Caki2 (cell line): ENCODE results near the gene MT1H. TPM values are rescaled to one million over a fixed set of nuclear protein-coding genes. Genes with fewer than 3 reads are reported as not detected.
"Not testable (repeated sequence)": the region's sequence is repeated elsewhere in the genome, so short reads cannot be mapped to it uniquely, and the experiment has no call there.

Experiments
- DNase-seq: peaks from one replicate; pipeline ENCODE4 v3.0.0-alpha.2; 2015; ENCODE audit warnings: low read depth
- in situ Hi-C: cut with HindIII; loops from 2 replicates; pipeline ENCODE4 v1.10.0; 2016; ENCODE audit warnings: low sequenced_read_pairs, low pct_unique_long_range_greater_than_20kb, mixed read lengths
- total RNA-seq: library from RNA; depleted of rRNA; stranded (reverse); fragments of >200 nt; shearing (Covaris generic); gene quantifications from 2 replicates; pipeline ENCODE4 v1.2.3, GENCODE V29; 2014; ENCODE audit warnings: low replicate concordance; rRNA removed

MT1H gene
- total RNA-seq, 1 experiment from 2014 or later: not detected

- in situ Hi-C loops: no loop called here
Measured at GRCh38 chr16:56702836-56703235, 33.2 kb downstream of the MT1H start.

DNA sequence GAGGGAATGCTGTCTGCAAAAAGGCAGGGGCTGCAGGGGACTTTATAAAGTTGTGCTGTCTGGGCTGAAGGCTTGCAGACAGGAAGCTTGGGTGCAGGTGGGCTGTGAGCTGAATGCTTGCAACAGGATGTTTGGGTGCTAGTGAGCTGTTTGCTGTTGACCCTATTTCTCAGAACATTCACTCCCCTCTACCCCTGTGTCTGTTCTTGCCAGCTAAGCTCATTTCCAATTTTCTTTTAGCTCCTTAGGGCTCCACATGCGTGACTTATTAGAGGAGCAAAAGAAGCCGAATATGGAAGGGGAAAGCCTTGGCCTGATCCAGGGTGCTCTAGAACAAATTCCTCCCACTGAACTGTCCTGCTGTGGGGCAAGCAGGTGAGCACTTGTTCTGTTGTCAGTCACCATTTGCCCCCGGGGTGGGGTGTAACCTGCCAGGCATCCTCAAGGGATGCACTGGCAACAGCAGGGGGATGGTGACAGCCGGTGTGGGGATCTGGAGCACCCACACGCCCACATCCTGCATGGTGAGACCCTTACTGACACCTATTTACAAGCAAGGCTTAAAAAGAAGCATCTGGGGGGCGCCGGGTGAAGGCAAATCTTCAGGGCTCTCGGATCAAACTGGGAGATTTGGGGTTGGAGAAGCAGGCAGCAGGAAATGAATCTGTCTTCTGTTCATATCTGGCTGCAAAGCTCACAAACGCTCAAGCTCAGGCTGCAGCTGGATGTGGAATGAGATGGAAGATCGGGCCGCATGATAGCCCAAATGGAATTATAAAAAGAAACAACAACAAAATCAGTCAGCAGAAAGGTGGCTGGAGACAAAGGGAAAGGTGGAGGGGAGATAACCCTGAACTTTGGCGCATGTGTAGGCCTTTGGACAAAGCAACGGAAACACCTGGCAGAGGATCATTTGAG lies 39.2 kb downstream of the MT1H start:
- no peak for DNase-seq
- in situ Hi-C loops: no loop called here

More at GRCh38 chr16:56702836-56703235, 33.2 kb downstream of the MT1H start:
- no peak for DNase-seq

- in situ Hi-C loops: no loop called here
- no peak for DNase-seq
Measured at GRCh38 chr16:56709443-56710040, 39.9 kb downstream of the MT1H start.

DNA sequence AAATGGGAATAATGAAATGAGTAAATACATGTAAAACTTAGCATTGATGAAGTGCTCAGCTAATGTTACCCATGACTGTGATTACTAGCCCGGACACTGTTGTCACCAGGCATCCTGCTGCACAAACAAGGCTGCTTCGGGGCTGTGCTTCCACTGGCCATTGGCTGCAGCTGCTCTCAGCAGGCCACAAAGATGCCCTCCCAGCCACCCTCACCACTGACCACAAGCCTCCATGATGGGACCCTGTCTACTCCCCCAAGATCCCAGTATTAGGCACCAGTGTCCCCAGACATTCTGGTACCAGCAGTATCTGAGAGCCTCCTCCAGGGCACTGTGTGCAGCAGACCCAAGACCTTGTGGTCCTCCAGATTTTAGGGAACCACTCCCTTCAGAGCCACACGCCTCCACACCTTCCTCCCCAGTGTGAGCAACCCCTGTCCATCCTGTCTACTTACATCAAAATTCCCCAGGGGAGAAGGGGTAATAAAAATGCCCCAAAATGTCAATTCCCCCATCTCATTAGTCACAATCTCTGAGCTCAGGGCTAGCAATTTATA lies 40.6 kb downstream of the MT1H start:
- in situ Hi-C loops: no loop called here
- DNase-seq: no peak

DNA sequence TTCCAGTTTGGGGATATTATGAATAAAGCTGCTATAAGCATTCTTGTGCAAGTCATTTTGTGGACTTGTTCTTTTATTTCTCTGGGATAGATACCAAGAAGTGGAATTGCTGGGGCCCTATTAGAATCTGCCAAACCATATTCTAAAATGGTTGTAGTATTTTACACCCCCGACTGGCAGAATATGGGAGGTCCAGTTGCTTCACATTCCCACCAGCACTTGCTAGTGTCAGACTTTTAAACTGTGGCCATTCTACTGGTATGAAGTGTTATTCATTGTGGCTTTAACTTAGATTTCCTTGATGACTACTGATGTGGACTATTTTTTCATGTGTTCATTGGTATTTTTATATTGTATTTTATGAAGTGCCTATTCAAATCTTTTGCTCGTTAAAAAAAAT lies 42.2 kb downstream of the MT1H start:
- in situ Hi-C loops: no loop called here

GRCh38 chr16:56713794-56714193 lies 44.2 kb downstream of the MT1H start:
- in situ Hi-C loops: no loop called here
- no peak for DNase-seq

More for the DNA sequence above, 42.2 kb downstream of the MT1H start:
- DNase-seq: no peak

DNA sequence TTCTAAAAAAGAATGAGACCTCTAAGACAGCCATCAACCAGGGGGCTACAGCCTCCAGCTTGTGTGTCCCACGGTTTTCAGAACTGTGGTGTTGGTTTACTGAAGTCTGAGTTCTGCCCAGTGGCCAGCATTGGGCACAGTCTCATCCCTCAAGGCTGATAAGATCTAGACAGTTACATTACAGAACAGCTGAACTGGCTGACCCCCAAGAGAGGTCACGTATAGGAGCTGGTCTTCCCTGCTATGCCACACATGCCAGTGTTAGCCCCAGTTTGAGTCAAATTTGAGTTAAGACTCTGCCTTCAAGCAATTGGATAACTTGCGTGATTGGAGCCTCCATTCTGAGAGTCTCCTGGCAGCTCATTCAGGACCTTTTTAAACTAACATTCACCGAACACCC lies 45.5 kb downstream of the MT1H start:
- DNase-seq: no peak
- in situ Hi-C loops: no loop called here

- in situ Hi-C loops: no loop called here
- DNase-seq: no peak
Measured at GRCh38 chr16:56716761-56717160, 47.1 kb downstream of the MT1H start.

GRCh38 chr16:56717532-56717931 lies 47.9 kb downstream of the MT1H start:
- DNase-seq: peak; percentile 10
- in situ Hi-C loops: not testable (repeated sequence)

Other genes with a start within 250 kb of the MT1H start
- 109 TPM in 2 replicates for gene AMFR, start 244.3 kb upstream of the MT1H start, total RNA-seq
- gene NUDT21, start 218.5 kb upstream of the MT1H start, total RNA-seq: 68.5 and 95.5 TPM in 2 replicates
- 38.4 and 58.4 TPM in 2 replicates for gene OGFOD1, start 218.3 kb upstream of the MT1H start, total RNA-seq
- gene BBS2, start 149.8 kb upstream of the MT1H start, total RNA-seq: 33.6 and 62.2 TPM in 2 replicates
- not detected in 2 replicates for gene MT4, start 104.7 kb upstream of the MT1H start, total RNA-seq
- gene MT3, start 80.3 kb upstream of the MT1H start, total RNA-seq: not detected in 2 replicates
- gene MT2A, start 61.2 kb upstream of the MT1H start, total RNA-seq: 149 and 195 TPM in 2 replicates
- gene MT1E, start 44.0 kb upstream of the MT1H start, total RNA-seq: not detected in 2 replicates
- not detected in 2 replicates for gene MT1M, start 37.2 kb upstream of the MT1H start, total RNA-seq
- gene MT1A, start 31.1 kb upstream of the MT1H start, total RNA-seq: not detected in 2 replicates
- not detected in 2 replicates for gene MT1B, start 17.9 kb upstream of the MT1H start, total RNA-seq
- gene MT1F, start 11.9 kb upstream of the MT1H start, total RNA-seq: 17.6 TPM in 1 of 2 replicates, not detected in the other
- gene MT1G, start 1.7 kb upstream of the MT1H start, total RNA-seq: not detected in 2 replicates
- gene MT1X, start 12.7 kb downstream of the MT1H start, total RNA-seq: 141 and 168 TPM in 2 replicates
- 46.4 and 57.5 TPM in 2 replicates for gene NUP93, start 60.3 kb downstream of the MT1H start, total RNA-seq
- gene SLC12A3, start 195.4 kb downstream of the MT1H start, total RNA-seq: not detected in 2 replicates